HepG2 (cell line): Measurements from ENCODE around the gene ORC4. TPM values are rescaled to one million over a fixed set of nuclear protein-coding genes. Genes with fewer than 3 reads are reported as not detected.

ENCODE experiments used
- AGO2 ChIP-seq: fragments of 200-400 bp; formaldehyde crosslinking; optimal IDR thresholded peaks from 2 replicates; pipeline ENCODE3; 2017; ENCODE audit warnings: mild to moderate bottlenecking, low read depth, low read length, moderate library complexity
- ATM ChIP-seq: fragments of 450-650 bp; IDR thresholded peaks from 2 replicates; pipeline ENCODE4 v1.7.1; 2017; ENCODE audit warnings: mild to moderate bottlenecking, borderline replicate concordance
- BCL6 ChIP-seq: IDR thresholded peaks from 2 replicates; pipeline ENCODE4 v1.6.1; 2016; ENCODE audit warnings: missing genetic modification reagents, missing compliant biosample characterization
- CBFB ChIP-seq: sonication (generic); formaldehyde crosslinking; IDR thresholded peaks from 2 replicates; pipeline ENCODE4 v1.4.0; 2020; ENCODE audit warnings: missing genetic modification reagents
- CC2D1A ChIP-seq: sonication (generic); formaldehyde crosslinking; IDR thresholded peaks from 2 replicates; pipeline ENCODE4 v1.8.1; 2023; ENCODE audit warnings: mild to moderate bottlenecking, missing genetic modification reagents
- CCDC6 ChIP-seq: sonication (generic); formaldehyde crosslinking; IDR thresholded peaks from 2 replicates; pipeline ENCODE4 v1.8.1; 2022; ENCODE audit warnings: mild to moderate bottlenecking, missing genetic modification reagents, moderate library complexity
- EED ChIP-seq: sonication (generic); formaldehyde crosslinking; IDR thresholded peaks from 2 replicates; pipeline ENCODE4 v1.5.0; 2020; ENCODE audit warnings: mild to moderate bottlenecking, missing genetic modification reagents
- ELF3 ChIP-seq: IDR thresholded peaks from 2 replicates; pipeline ENCODE4 v1.6.1; 2016; ENCODE audit warnings: missing genetic modification reagents, missing compliant biosample characterization
- ETS1 ChIP-seq: sonication (generic); formaldehyde crosslinking; IDR thresholded peaks from 2 replicates; pipeline ENCODE4 v1.4.0; 2020; ENCODE audit warnings: missing genetic modification reagents
- HDAC2 ChIP-seq: sonication (generic); formaldehyde crosslinking; IDR thresholded peaks from 2 replicates; pipeline ENCODE4 v1.4.0; 2020; ENCODE audit warnings: missing genetic modification reagents
- HNRNPH1 ChIP-seq: fragments of 200-400 bp; formaldehyde crosslinking; optimal IDR thresholded peaks from 2 replicates; pipeline ENCODE3; 2017; ENCODE audit warnings: mild to moderate bottlenecking, low read depth, low read length
- LCORL ChIP-seq, 2 experiments: fragments of 450-650 bp in 1 of 2; sonication (generic) in 1 of 2; formaldehyde crosslinking in 1 of 2; IDR thresholded peaks; 2 replicates each; pipeline versions ENCODE4 v1.5.0 to v1.6.1; 2017 to 2020; ENCODE audit warnings: antibody characterized with exemption in 1 of 2, missing genetic modification reagents in 1 of 2
- NCOA5 ChIP-seq: sonication (generic); formaldehyde crosslinking; IDR thresholded peaks from 2 replicates; pipeline ENCODE4 v1.4.0; 2020; ENCODE audit warnings: missing genetic modification reagents
- NPAS2 ChIP-seq: sonication (generic); formaldehyde crosslinking; IDR thresholded peaks from 2 replicates; pipeline ENCODE4 v1.8.0; 2022; ENCODE audit warnings: mild to moderate bottlenecking, missing genetic modification reagents, borderline replicate concordance
- ZFP1 ChIP-seq: IDR thresholded peaks from 2 replicates; pipeline ENCODE4 v1.6.1; 2016
- ZFP36L2 ChIP-seq: sonication (generic); formaldehyde crosslinking; IDR thresholded peaks from 2 replicates; pipeline ENCODE4 v1.4.0; 2020; ENCODE audit warnings: missing genetic modification reagents
- ZNF382 ChIP-seq: sonication (generic); formaldehyde crosslinking; IDR thresholded peaks from 2 replicates; pipeline ENCODE4 v1.5.0; 2020; ENCODE audit warnings: missing genetic modification reagents, mild to moderate bottlenecking, borderline replicate concordance
- ZNF432 ChIP-seq: sonication (generic); formaldehyde crosslinking; IDR thresholded peaks from 2 replicates; pipeline ENCODE4 v1.5.0; 2020; ENCODE audit warnings: missing genetic modification reagents, mild to moderate bottlenecking, borderline replicate concordance
- ZNF510 ChIP-seq: sonication (generic); formaldehyde crosslinking; IDR thresholded peaks from 2 replicates; pipeline ENCODE4 v1.4.0; 2020; ENCODE audit warnings: low read depth, mild to moderate bottlenecking, missing genetic modification reagents
- ZNF784 ChIP-seq: sonication (generic); formaldehyde crosslinking; IDR thresholded peaks from 2 replicates; pipeline ENCODE4 v1.5.1; 2020; ENCODE audit warnings: missing genetic modification reagents, mild to moderate bottlenecking, borderline replicate concordance
- ZZZ3 ChIP-seq: sonication (generic); formaldehyde crosslinking; IDR thresholded peaks from 2 replicates; pipeline ENCODE4 v1.4.0; 2020; ENCODE audit warnings: missing genetic modification reagents, mild to moderate bottlenecking, borderline replicate concordance
- polyA plus RNA-seq, 8 experiments: library from polyadenylated mRNA; depleted of rRNA in 3 of 8; stranded (reverse) in 7 of 8; unstranded in 1 of 8; fragments of >200 nt; fragmentation: Illumina TruSeq in 4 of 8; extraction: Trizol in 4 of 8; gene quantifications; 2 replicates each; pipeline versions ENCODE4 v1.2.1 to v1.2.3, GENCODE V29; 2011 to 2016; ENCODE audit warnings: low read depth in 4 of 8, missing spikeins in 1 of 8, mixed read lengths in 1 of 8; ENCODE audit not compliant: insufficient read depth in 1 of 8
- total RNA-seq, 5 experiments: library from RNA; depleted of rRNA; stranded (reverse); fragments of >200 nt; fragmentation: Illumina TruSeq; extraction: Trizol; gene quantifications; 2 replicates each; pipeline ENCODE4 v1.2.3, GENCODE V29; 2016; ENCODE audit warnings: low read depth in 1 of 5
- TF ChIP-seq, protein P1 (sequence below): IDR thresholded peaks from 2 replicates; pipeline ENCODE4 v1.6.1; 2012; ENCODE audit warnings: low read length, improper control_type of control experiment
- TF ChIP-seq, protein P2 (sequence below): sonication (generic); formaldehyde crosslinking; conservative IDR thresholded peaks from 2 replicates; pipeline ENCODE4 v1.4.0; 2020; ENCODE audit warnings: missing genetic modification reagents

Gene ORC4
- total and polyA plus RNA-seq, 2 of the 13 experiments (the other 11 are each of a cell fraction or from before 2014, with no cell fraction given), result 28.6 to 84.8 TPM

DNA sequence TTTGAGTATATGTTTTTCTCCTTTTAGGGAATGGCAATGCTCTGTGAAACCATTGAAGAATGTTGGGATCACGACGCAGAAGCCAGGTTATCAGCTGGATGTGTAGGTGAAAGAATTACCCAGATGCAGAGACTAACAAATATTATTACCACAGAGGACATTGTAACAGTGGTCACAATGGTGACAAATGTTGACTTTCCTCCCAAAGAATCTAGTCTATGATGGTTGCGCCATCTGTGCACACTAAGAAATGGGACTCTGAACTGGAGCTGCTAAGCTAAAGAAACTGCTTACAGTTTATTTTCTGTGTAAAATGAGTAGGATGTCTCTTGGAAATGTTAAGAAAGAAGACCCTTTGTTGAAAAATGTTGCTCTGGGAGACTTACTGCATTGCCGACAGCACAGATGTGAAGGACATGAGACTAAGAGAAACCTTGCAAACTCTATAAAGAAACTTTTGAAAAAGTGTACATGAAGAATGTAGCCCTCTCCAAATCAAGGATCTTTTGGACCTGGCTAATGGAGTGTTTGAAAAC, 93.4 kb downstream of the ORC4 start (continued):
- TF ChIP-seq CCDC6 (CRISPR knock-in tag) (peak; percentile 55; the same call in 1 of the 2 replicates), LCORL (IDR thresholded peaks at IDR 0.05) (no peak), LCORL (CRISPR knock-in tag; IDR thresholded peaks at IDR 0.05) (peak; percentile 73; the same call in 1 of the 2 replicates), ZNF784 (no peak), CBFB (CRISPR knock-in tag) (peak; percentile 85), HDAC2 (CRISPR knock-in tag) (peak; percentile 99), CC2D1A (no peak), ZNF432 (CRISPR knock-in tag) (no peak), BCL6 (CRISPR knock-in tag) (peak; percentile 95), ATM (no peak), NPAS2 (CRISPR knock-in tag) (no peak), ELF3 (CRISPR knock-in tag) (peak; percentile 75), ZFP1 (no peak; the same call in none of the 2 replicates), ZNF510 (CRISPR knock-in tag) (no peak), ZZZ3 (CRISPR knock-in tag) (no peak), EED (CRISPR knock-in tag) (no peak), AGO2 (no peak), ZFP36L2 (no peak), ZNF382 (no peak), HNRNPH1 (no peak), NCOA5 (no peak), ETS1 (CRISPR knock-in tag) (no peak)
- TF ChIP-seq, protein P1, sequence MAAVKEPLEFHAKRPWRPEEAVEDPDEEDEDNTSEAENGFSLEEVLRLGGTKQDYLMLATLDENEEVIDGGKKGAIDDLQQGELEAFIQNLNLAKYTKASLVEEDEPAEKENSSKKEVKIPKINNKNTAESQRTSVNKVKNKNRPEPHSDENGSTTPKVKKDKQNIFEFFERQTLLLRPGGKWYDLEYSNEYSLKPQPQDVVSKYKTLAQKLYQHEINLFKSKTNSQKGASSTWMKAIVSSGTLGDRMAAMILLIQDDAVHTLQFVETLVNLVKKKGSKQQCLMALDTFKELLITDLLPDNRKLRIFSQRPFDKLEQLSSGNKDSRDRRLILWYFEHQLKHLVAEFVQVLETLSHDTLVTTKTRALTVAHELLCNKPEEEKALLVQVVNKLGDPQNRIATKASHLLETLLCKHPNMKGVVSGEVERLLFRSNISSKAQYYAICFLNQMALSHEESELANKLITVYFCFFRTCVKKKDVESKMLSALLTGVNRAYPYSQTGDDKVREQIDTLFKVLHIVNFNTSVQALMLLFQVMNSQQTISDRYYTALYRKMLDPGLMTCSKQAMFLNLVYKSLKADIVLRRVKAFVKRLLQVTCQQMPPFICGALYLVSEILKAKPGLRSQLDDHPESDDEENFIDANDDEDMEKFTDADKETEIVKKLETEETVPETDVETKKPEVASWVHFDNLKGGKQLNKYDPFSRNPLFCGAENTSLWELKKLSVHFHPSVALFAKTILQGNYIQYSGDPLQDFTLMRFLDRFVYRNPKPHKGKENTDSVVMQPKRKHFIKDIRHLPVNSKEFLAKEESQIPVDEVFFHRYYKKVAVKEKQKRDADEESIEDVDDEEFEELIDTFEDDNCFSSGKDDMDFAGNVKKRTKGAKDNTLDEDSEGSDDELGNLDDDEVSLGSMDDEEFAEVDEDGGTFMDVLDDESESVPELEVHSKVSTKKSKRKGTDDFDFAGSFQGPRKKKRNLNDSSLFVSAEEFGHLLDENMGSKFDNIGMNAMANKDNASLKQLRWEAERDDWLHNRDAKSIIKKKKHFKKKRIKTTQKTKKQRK, result no peak
- TF ChIP-seq, protein P2, sequence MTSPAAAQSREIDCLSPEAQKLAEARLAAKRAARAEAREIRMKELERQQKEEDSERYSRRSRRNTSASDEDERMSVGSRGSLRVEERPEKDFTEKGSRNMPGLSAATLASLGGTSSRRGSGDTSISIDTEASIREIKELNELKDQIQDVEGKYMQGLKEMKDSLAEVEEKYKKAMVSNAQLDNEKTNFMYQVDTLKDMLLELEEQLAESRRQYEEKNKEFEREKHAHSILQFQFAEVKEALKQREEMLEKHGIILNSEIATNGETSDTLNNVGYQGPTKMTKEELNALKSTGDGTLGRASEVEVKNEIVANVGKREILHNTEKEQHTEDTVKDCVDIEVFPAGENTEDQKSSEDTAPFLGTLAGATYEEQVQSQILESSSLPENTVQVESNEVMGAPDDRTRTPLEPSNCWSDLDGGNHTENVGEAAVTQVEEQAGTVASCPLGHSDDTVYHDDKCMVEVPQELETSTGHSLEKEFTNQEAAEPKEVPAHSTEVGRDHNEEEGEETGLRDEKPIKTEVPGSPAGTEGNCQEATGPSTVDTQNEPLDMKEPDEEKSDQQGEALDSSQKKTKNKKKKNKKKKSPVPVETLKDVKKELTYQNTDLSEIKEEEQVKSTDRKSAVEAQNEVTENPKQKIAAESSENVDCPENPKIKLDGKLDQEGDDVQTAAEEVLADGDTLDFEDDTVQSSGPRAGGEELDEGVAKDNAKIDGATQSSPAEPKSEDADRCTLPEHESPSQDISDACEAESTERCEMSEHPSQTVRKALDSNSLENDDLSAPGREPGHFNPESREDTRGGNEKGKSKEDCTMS (CRISPR knock-in tag), result no peak
